WTC11 (cell line): ENCODE results near the gene SETX. TPM values are rescaled to one million over a fixed set of nuclear protein-coding genes. Genes with fewer than 3 reads are reported as not detected.
A peak's percentile ranks its signal among the peaks of the same experiment; 100 is the strongest.

Experiments
- ATAC-seq: fragments of 200-7000 bp; cut with Tn5 transposase; 2 replicates; pipeline ENCODE4 v1.10.0; 2021; ENCODE audit warnings: mild to moderate bottlenecking, moderate library complexity
- CTCF ChIA-PET: fragments of 300-600 bp; sonication (Branson Sonifier 250); formaldehyde crosslinking; loops from one replicate; lab custom pipeline; 2021; ENCODE audit warnings: antibody characterized with exemption; lab: Charles Lee
- POLR2A ChIA-PET: fragments of 350-600 bp; sonication (Branson Sonifier 250); formaldehyde crosslinking; loops from one replicate; lab custom pipeline; 2021; ENCODE audit warnings: antibody characterized with exemption; lab: Charles Lee
- DNase-seq: peaks from one replicate; pipeline ENCODE4 v3.0.0; 2021; ENCODE audit warnings: low spot score
- H3K27ac Mint-ChIP-seq: 2 replicates; pipeline ENCODE4 v1.8.0; 2021; ENCODE audit warnings: mixed read lengths
- H3K27me3 Mint-ChIP-seq: 2 replicates; pipeline ENCODE4 v1.8.0; 2021; ENCODE audit warnings: low read depth, mild to moderate bottlenecking, moderate library complexity, mixed read lengths
- H3K36me3 Mint-ChIP-seq: 2 replicates; pipeline ENCODE4 v1.8.0; 2021; ENCODE audit warnings: mixed read lengths
- H3K4me1 Mint-ChIP-seq: 2 replicates; pipeline ENCODE4 v1.8.0; 2022; ENCODE audit warnings: mixed read lengths
- H3K4me3 Mint-ChIP-seq: 2 replicates; pipeline ENCODE4 v1.8.0; 2021; ENCODE audit warnings: mild to moderate bottlenecking, moderate library complexity, mixed read lengths
- H3K9me3 Mint-ChIP-seq: 2 replicates; pipeline ENCODE4 v1.8.0; 2021; ENCODE audit warnings: mixed read lengths
- CBFB ChIP-seq: sonication (generic); formaldehyde crosslinking; IDR thresholded peaks from 2 replicates; pipeline ENCODE4 v1.8.1; 2022; ENCODE audit warnings: mild to moderate bottlenecking, low read depth, missing genetic modification reagents
- CTCF ChIP-seq: fragments of 200-600 bp; IDR thresholded peaks from 2 replicates; pipeline ENCODE4 v1.8.0; 2022; ENCODE audit warnings: antibody characterized with exemption
- FOXP1 ChIP-seq: sonication (generic); formaldehyde crosslinking; IDR thresholded peaks from 2 replicates; pipeline ENCODE4 v1.8.0; 2022; ENCODE audit warnings: missing genetic modification reagents, mild to moderate bottlenecking, moderate library complexity, borderline replicate concordance
- GABPB1 ChIP-seq: sonication (generic); formaldehyde crosslinking; IDR thresholded peaks from 2 replicates; pipeline ENCODE4 v1.8.1; 2023; ENCODE audit warnings: mild to moderate bottlenecking, missing genetic modification reagents
- GRHL2 ChIP-seq: fragments of 250-450 bp; sonication (Bioruptor Pico); IDR thresholded peaks from 2 replicates; pipeline ENCODE4 v1.8.0; 2022; ENCODE audit warnings: mild to moderate bottlenecking, moderate library complexity; ENCODE audit not compliant: insufficient replicate concordance, severe bottlenecking
- MYBL2 ChIP-seq: sonication (generic); formaldehyde crosslinking; IDR thresholded peaks from 2 replicates; pipeline ENCODE4 v1.8.1; 2023; ENCODE audit warnings: mild to moderate bottlenecking, moderate library complexity, missing genetic modification reagents
- NFE2L1 ChIP-seq: sonication (generic); formaldehyde crosslinking; IDR thresholded peaks from 2 replicates; pipeline ENCODE4 v1.8.1; 2023; ENCODE audit warnings: missing genetic modification reagents
- NR2C2 ChIP-seq: sonication (generic); formaldehyde crosslinking; IDR thresholded peaks from 2 replicates; pipeline ENCODE4 v1.8.0; 2022; ENCODE audit warnings: mild to moderate bottlenecking, missing genetic modification reagents
- NR3C1 ChIP-seq: sonication (generic); formaldehyde crosslinking; conservative IDR thresholded peaks from 2 replicates; pipeline ENCODE4 v1.8.1; 2023; ENCODE audit warnings: low read depth, mild to moderate bottlenecking, missing genetic modification reagents
- OVOL2 ChIP-seq: fragments of 250-450 bp; sonication (Bioruptor Pico); IDR thresholded peaks from 2 replicates; pipeline ENCODE4 v1.9.0; 2021; ENCODE audit warnings: mild to moderate bottlenecking, borderline replicate concordance
- SOX15 ChIP-seq: fragments of 250-450 bp; sonication (Bioruptor Pico); IDR thresholded peaks from 2 replicates; pipeline ENCODE4 v1.9.0; 2021; ENCODE audit warnings: mild to moderate bottlenecking
- SP1 ChIP-seq: sonication (generic); formaldehyde crosslinking; conservative IDR thresholded peaks from 2 replicates; pipeline ENCODE4 v1.8.1; 2022; ENCODE audit warnings: missing genetic modification reagents
- TEAD1 ChIP-seq: sonication (generic); formaldehyde crosslinking; IDR thresholded peaks from 2 replicates; pipeline ENCODE4 v1.8.0; 2022; ENCODE audit warnings: mild to moderate bottlenecking, missing genetic modification reagents
- TEAD4 ChIP-seq: sonication (generic); formaldehyde crosslinking; IDR thresholded peaks from 2 replicates; pipeline ENCODE4 v1.8.0; 2022; ENCODE audit warnings: mild to moderate bottlenecking, missing genetic modification reagents
- TP53 ChIP-seq: sonication (generic); formaldehyde crosslinking; IDR thresholded peaks from 2 replicates; pipeline ENCODE4 v1.8.1; 2023; ENCODE audit warnings: mild to moderate bottlenecking, missing genetic modification reagents
- ZBTB21 ChIP-seq: sonication (generic); formaldehyde crosslinking; IDR thresholded peaks from 2 replicates; pipeline ENCODE4 v1.8.1; 2023; ENCODE audit warnings: mild to moderate bottlenecking, missing genetic modification reagents, borderline replicate concordance
- ZNF232 ChIP-seq: sonication (generic); formaldehyde crosslinking; IDR thresholded peaks from 2 replicates; pipeline ENCODE4 v1.8.0; 2022; ENCODE audit warnings: mild to moderate bottlenecking, missing genetic modification reagents
- ZNF263 ChIP-seq: sonication (generic); formaldehyde crosslinking; IDR thresholded peaks from 2 replicates; pipeline ENCODE4 v1.8.1; 2022; ENCODE audit warnings: low read depth, mild to moderate bottlenecking, moderate library complexity, missing genetic modification reagents
- ZNF512 ChIP-seq: sonication (generic); formaldehyde crosslinking; IDR thresholded peaks from 2 replicates; pipeline ENCODE4 v1.8.1; 2022; ENCODE audit warnings: missing genetic modification reagents, borderline replicate concordance
- ZNF671 ChIP-seq: fragments of 250-450 bp; sonication (Bioruptor Pico); IDR thresholded peaks from 2 replicates; pipeline ENCODE4 v1.8.0; 2021; ENCODE audit warnings: mild to moderate bottlenecking
- total RNA-seq: library from RNA; stranded (reverse); gene quantifications from 3 replicates; pipeline ENCODE4 v1.2.3, GENCODE V29; 2021
- TF ChIP-seq, protein P1 (sequence below): sonication (generic); formaldehyde crosslinking; IDR thresholded peaks from 2 replicates; pipeline ENCODE4 v1.8.1; 2022; ENCODE audit warnings: mild to moderate bottlenecking, moderate library complexity, missing genetic modification reagents
- TF ChIP-seq, protein P2 (sequence below): fragments of 250-450 bp; sonication (Bioruptor Pico); IDR thresholded peaks from 2 replicates; pipeline ENCODE4 v1.9.0; 2021; ENCODE audit warnings: mild to moderate bottlenecking, borderline replicate concordance
- TF ChIP-seq, protein P3 (sequence below): sonication (generic); formaldehyde crosslinking; IDR thresholded peaks from 2 replicates; pipeline ENCODE4 v1.8.1; 2023; ENCODE audit warnings: mild to moderate bottlenecking, missing genetic modification reagents, moderate library complexity
- TF ChIP-seq, protein P4 (sequence below): sonication (generic); formaldehyde crosslinking; IDR thresholded peaks from 2 replicates; pipeline ENCODE4 v1.8.1; 2022; ENCODE audit warnings: low read depth, missing genetic modification reagents, borderline replicate concordance
- TF ChIP-seq, protein P5 (sequence below): sonication (generic); formaldehyde crosslinking; IDR thresholded peaks from 2 replicates; pipeline ENCODE4 v1.8.0; 2022; ENCODE audit warnings: mild to moderate bottlenecking, missing genetic modification reagents

Gene SETX
- total RNA-seq, 1 experiment from 2014 or later = 30.1 TPM

- DNase-seq = no peak
- no peaks in the 10 kb centered on the region for H3K27me3 Mint-ChIP-seq
- peaks cover 9% of the 10 kb centered on the region for H3K4me1 Mint-ChIP-seq
- no peak for ATAC-seq
- H3K9me3 Mint-ChIP-seq = no peaks in the 10 kb centered on the region
- peak overlapping the region; percentile 36; the same call in 1 of the 2 replicates for H3K27ac Mint-ChIP-seq
- no peak overlapping the region for H3K4me3 Mint-ChIP-seq
- TF ChIP-seq, protein P1, sequence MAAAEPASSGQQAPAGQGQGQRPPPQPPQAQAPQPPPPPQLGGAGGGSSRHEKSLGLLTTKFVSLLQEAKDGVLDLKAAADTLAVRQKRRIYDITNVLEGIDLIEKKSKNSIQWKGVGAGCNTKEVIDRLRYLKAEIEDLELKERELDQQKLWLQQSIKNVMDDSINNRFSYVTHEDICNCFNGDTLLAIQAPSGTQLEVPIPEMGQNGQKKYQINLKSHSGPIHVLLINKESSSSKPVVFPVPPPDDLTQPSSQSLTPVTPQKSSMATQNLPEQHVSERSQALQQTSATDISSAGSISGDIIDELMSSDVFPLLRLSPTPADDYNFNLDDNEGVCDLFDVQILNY (CRISPR knock-in tag) = no peak
- TF ChIP-seq CTCF (no peak), CBFB (CRISPR knock-in tag) (no peak), GRHL2 (no peak), ZNF232 (CRISPR knock-in tag) (no peak), MYBL2 (CRISPR knock-in tag) (no peak), TEAD1 (CRISPR knock-in tag) (no peak), ZNF512 (CRISPR knock-in tag) (no peak), SOX15 (CRISPR knock-in tag) (no peak), SP1 (CRISPR knock-in tag) (no peak), TP53 (CRISPR knock-in tag) (no peak), FOXP1 (CRISPR knock-in tag) (no peak), NR2C2 (no peak)
- TF ChIP-seq, protein P2, sequence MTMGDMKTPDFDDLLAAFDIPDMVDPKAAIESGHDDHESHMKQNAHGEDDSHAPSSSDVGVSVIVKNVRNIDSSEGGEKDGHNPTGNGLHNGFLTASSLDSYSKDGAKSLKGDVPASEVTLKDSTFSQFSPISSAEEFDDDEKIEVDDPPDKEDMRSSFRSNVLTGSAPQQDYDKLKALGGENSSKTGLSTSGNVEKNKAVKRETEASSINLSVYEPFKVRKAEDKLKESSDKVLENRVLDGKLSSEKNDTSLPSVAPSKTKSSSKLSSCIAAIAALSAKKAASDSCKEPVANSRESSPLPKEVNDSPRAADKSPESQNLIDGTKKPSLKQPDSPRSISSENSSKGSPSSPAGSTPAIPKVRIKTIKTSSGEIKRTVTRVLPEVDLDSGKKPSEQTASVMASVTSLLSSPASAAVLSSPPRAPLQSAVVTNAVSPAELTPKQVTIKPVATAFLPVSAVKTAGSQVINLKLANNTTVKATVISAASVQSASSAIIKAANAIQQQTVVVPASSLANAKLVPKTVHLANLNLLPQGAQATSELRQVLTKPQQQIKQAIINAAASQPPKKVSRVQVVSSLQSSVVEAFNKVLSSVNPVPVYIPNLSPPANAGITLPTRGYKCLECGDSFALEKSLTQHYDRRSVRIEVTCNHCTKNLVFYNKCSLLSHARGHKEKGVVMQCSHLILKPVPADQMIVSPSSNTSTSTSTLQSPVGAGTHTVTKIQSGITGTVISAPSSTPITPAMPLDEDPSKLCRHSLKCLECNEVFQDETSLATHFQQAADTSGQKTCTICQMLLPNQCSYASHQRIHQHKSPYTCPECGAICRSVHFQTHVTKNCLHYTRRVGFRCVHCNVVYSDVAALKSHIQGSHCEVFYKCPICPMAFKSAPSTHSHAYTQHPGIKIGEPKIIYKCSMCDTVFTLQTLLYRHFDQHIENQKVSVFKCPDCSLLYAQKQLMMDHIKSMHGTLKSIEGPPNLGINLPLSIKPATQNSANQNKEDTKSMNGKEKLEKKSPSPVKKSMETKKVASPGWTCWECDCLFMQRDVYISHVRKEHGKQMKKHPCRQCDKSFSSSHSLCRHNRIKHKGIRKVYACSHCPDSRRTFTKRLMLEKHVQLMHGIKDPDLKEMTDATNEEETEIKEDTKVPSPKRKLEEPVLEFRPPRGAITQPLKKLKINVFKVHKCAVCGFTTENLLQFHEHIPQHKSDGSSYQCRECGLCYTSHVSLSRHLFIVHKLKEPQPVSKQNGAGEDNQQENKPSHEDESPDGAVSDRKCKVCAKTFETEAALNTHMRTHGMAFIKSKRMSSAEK (CRISPR knock-in tag) = no peak
- POLR2A ChIA-PET = no interaction called here
- CTCF ChIA-PET = no interaction called here
- peaks cover 43% of the 10 kb centered on the region for H3K36me3 Mint-ChIP-seq
Measured at GRCh38 chr9:132401824-132402223, 47.0 kb upstream of the SETX start.

GRCh38 chr9:132395560-132395959, 40.8 kb upstream of the SETX start:
- no peaks in the 10 kb centered on the region for H3K27me3 Mint-ChIP-seq
- ATAC-seq (no peak), DNase-seq (no peak)
- H3K4me3 Mint-ChIP-seq = no peak overlapping the region
- ChIA-PET CTCF (no interaction called here), POLR2A (no interaction called here)
- H3K9me3 Mint-ChIP-seq = no peaks in the 10 kb centered on the region
- H3K4me1 Mint-ChIP-seq = no peaks in the 10 kb centered on the region
- no peak overlapping the region for H3K27ac Mint-ChIP-seq
- peaks cover 73% of the 10 kb centered on the region for H3K36me3 Mint-ChIP-seq
- TF ChIP-seq NR3C1 (CRISPR knock-in tag) (no peak), ZNF263 (CRISPR knock-in tag) (no peak), GABPB1 (CRISPR knock-in tag) (no peak), TEAD4 (CRISPR knock-in tag) (no peak), NFE2L1 (no peak), ZNF671 (no peak), ZBTB21 (CRISPR knock-in tag) (no peak), OVOL2 (CRISPR knock-in tag) (no peak)
- TF ChIP-seq, protein P3, sequence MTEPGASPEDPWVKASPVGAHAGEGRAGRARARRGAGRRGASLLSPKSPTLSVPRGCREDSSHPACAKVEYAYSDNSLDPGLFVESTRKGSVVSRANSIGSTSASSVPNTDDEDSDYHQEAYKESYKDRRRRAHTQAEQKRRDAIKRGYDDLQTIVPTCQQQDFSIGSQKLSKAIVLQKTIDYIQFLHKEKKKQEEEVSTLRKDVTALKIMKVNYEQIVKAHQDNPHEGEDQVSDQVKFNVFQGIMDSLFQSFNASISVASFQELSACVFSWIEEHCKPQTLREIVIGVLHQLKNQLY (CRISPR knock-in tag) = no peak
- TF ChIP-seq, protein P4, sequence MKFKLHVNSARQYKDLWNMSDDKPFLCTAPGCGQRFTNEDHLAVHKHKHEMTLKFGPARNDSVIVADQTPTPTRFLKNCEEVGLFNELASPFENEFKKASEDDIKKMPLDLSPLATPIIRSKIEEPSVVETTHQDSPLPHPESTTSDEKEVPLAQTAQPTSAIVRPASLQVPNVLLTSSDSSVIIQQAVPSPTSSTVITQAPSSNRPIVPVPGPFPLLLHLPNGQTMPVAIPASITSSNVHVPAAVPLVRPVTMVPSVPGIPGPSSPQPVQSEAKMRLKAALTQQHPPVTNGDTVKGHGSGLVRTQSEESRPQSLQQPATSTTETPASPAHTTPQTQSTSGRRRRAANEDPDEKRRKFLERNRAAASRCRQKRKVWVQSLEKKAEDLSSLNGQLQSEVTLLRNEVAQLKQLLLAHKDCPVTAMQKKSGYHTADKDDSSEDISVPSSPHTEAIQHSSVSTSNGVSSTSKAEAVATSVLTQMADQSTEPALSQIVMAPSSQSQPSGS (CRISPR knock-in tag) = no peak
- TF ChIP-seq, protein P5, sequence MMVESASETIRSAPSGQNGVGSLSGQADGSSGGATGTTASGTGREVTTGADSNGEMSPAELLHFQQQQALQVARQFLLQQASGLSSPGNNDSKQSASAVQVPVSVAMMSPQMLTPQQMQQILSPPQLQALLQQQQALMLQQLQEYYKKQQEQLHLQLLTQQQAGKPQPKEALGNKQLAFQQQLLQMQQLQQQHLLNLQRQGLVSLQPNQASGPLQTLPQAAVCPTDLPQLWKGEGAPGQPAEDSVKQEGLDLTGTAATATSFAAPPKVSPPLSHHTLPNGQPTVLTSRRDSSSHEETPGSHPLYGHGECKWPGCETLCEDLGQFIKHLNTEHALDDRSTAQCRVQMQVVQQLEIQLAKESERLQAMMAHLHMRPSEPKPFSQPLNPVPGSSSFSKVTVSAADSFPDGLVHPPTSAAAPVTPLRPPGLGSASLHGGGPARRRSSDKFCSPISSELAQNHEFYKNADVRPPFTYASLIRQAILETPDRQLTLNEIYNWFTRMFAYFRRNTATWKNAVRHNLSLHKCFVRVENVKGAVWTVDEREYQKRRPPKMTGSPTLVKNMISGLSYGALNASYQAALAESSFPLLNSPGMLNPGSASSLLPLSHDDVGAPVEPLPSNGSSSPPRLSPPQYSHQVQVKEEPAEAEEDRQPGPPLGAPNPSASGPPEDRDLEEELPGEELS (CRISPR knock-in tag) = no peak
